HepG2 (cell line): ENCODE measurements around the gene ABCE1. TPM values are rescaled to one million over a fixed set of nuclear protein-coding genes. Genes with fewer than 3 reads are reported as not detected.
A peak's percentile ranks its signal among the peaks of the same experiment; 100 is the strongest.

Experiments used
- ARID4A ChIP-seq: sonication (generic); formaldehyde crosslinking; IDR thresholded peaks from 2 replicates; pipeline ENCODE4 v1.5.0; 2020; ENCODE audit warnings: mild to moderate bottlenecking, missing genetic modification reagents, borderline replicate concordance
- CTCF ChIP-seq: sonication (generic); formaldehyde crosslinking; IDR thresholded peaks from 2 replicates; pipeline ENCODE4 v1.5.0; 2020; ENCODE audit warnings: mild to moderate bottlenecking, missing genetic modification reagents, moderate library complexity
- DNMT3B ChIP-seq: conservative IDR thresholded peaks from 2 replicates; pipeline ENCODE4 v1.6.1; 2016; ENCODE audit warnings: missing biosample characterization, control low read depth
- FOXO4 ChIP-seq: sonication (generic); formaldehyde crosslinking; conservative IDR thresholded peaks from 2 replicates; pipeline ENCODE4 v1.8.1; 2023; ENCODE audit warnings: missing genetic modification reagents
- HOXA9 ChIP-seq: sonication (generic); formaldehyde crosslinking; IDR thresholded peaks from 2 replicates; pipeline ENCODE4 v1.8.1; 2022; ENCODE audit warnings: missing genetic modification reagents, mild to moderate bottlenecking, moderate library complexity, borderline replicate concordance
- NAIF1 ChIP-seq: sonication (generic); formaldehyde crosslinking; IDR thresholded peaks from 2 replicates; pipeline ENCODE4 v1.5.0; 2020; ENCODE audit warnings: mild to moderate bottlenecking, missing genetic modification reagents, borderline replicate concordance
- NR0B2 ChIP-seq: sonication (generic); formaldehyde crosslinking; IDR thresholded peaks from 2 replicates; pipeline ENCODE4 v1.4.0; 2020; ENCODE audit warnings: mild to moderate bottlenecking, missing genetic modification reagents
- PHF5A ChIP-seq: IDR thresholded peaks from one replicate; pipeline ENCODE4 v1.6.1; 2018; ENCODE audit warnings: low read depth, missing genetic modification reagents; ENCODE audit not compliant: unreplicated experiment
- SETDB1 ChIP-seq: sonication (generic); formaldehyde crosslinking; IDR thresholded peaks from 2 replicates; pipeline ENCODE4 v1.5.1; 2020; ENCODE audit warnings: missing genetic modification reagents, mild to moderate bottlenecking, borderline replicate concordance
- SIN3B ChIP-seq: fragments of 150-350 bp; IDR thresholded peaks from 2 replicates; pipeline ENCODE4 v1.6.1; 2014; ENCODE audit warnings: low read length
- THAP11 ChIP-seq: IDR thresholded peaks from 2 replicates; pipeline ENCODE4 v1.6.1; 2016; ENCODE audit warnings: missing biosample characterization, missing genetic modification reagents
- U2AF1 ChIP-seq: fragments of 200-400 bp; formaldehyde crosslinking; optimal IDR thresholded peaks from 2 replicates; pipeline ENCODE3; 2017; ENCODE audit warnings: mild to moderate bottlenecking, low read depth, low read length
- ZFP1 ChIP-seq: IDR thresholded peaks from 2 replicates; pipeline ENCODE4 v1.6.1; 2016
- ZFP82 ChIP-seq: sonication (generic); formaldehyde crosslinking; IDR thresholded peaks from 2 replicates; pipeline ENCODE4 v1.5.1; 2020; ENCODE audit warnings: mild to moderate bottlenecking, missing genetic modification reagents, borderline replicate concordance
- ZNF17 ChIP-seq: sonication (generic); formaldehyde crosslinking; IDR thresholded peaks from 2 replicates; pipeline ENCODE4 v1.5.0; 2020; ENCODE audit warnings: mild to moderate bottlenecking, missing genetic modification reagents
- ZNF18 ChIP-seq: sonication (generic); formaldehyde crosslinking; IDR thresholded peaks from 2 replicates; pipeline ENCODE4 v1.8.0; 2022; ENCODE audit warnings: mild to moderate bottlenecking, missing genetic modification reagents; ENCODE audit not compliant: insufficient replicate concordance
- ZNF770 ChIP-seq: sonication (generic); formaldehyde crosslinking; IDR thresholded peaks from 2 replicates; pipeline ENCODE4 v1.5.0; 2020; ENCODE audit warnings: mild to moderate bottlenecking, missing genetic modification reagents
- ZNF776 ChIP-seq: sonication (generic); formaldehyde crosslinking; IDR thresholded peaks from 2 replicates; pipeline ENCODE4 v1.4.0; 2020; ENCODE audit warnings: mild to moderate bottlenecking, missing genetic modification reagents
- polyA plus RNA-seq, 8 experiments: library from polyadenylated mRNA; depleted of rRNA in 3 of 8; stranded (reverse) in 7 of 8; unstranded in 1 of 8; fragments of >200 nt; fragmentation: Illumina TruSeq in 4 of 8; extraction: Trizol in 4 of 8; gene quantifications; 2 replicates each; pipeline versions ENCODE4 v1.2.1 to v1.2.3, GENCODE V29; 2011 to 2016; ENCODE audit warnings: low read depth in 4 of 8, missing spikeins in 1 of 8, mixed read lengths in 1 of 8; ENCODE audit not compliant: insufficient read depth in 1 of 8
- total RNA-seq, 5 experiments: library from RNA; depleted of rRNA; stranded (reverse); fragments of >200 nt; fragmentation: Illumina TruSeq; extraction: Trizol; gene quantifications; 2 replicates each; pipeline ENCODE4 v1.2.3, GENCODE V29; 2016; ENCODE audit warnings: low read depth in 1 of 5

ABCE1 gene
- total and polyA plus RNA-seq, 2 of the 13 experiments (the other 11 are each of a cell fraction or from before 2014, with no cell fraction given), result 50.8 to 139 TPM

GRCh38 chr4:145097331-145097820, 735 bp upstream of the ABCE1 start (continued):
- TF ChIP-seq ZNF18 (CRISPR knock-in tag) (peak; percentile 11), ZFP82 (CRISPR knock-in tag) (0 out of 2 replicates have a peak, but pooled peaks have one; percentile 7), FOXO4 (no peak), HOXA9 (0 out of 2 replicates have a peak, but pooled peaks have one; percentile 7), U2AF1 (no peak), SETDB1 (no peak), NR0B2 (CRISPR knock-in tag) (no peak), NAIF1 (CRISPR knock-in tag) (no peak), ZFP1 (CRISPR knock-in tag) (0 out of 2 replicates have a peak, but pooled peaks have one; percentile 9), CTCF (CRISPR knock-in tag) (no peak), ARID4A (CRISPR knock-in tag) (no peak), PHF5A (CRISPR knock-in tag) (no peak), ZNF776 (CRISPR knock-in tag) (no peak), ZNF770 (CRISPR knock-in tag) (no peak), DNMT3B (no peak), ZNF17 (no peak), THAP11 (CRISPR knock-in tag) (no peak), SIN3B (no peak)
